Activated CD8-positive, alpha-beta T cell treated with anti-CD3 and anti-CD28 coated beads for 36 hours (primary cell): ENCODE measurements around the gene TADA2A. TPM values are rescaled to one million over a fixed set of nuclear protein-coding genes. Genes with fewer than 3 reads are reported as not detected.

ENCODE experiments used
- ATAC-seq: fragments of 200-7000 bp; cut with Tn5 transposase; one replicate; pipeline ENCODE4 v1.10.0; 2021; ENCODE audit warnings: mild to moderate bottlenecking, moderate library complexity
- CTCF ChIA-PET: fragments of 350-600 bp; sonication (Branson Sonifier 250); formaldehyde crosslinking; loops from one replicate; lab custom pipeline; 2021; ENCODE audit warnings: antibody characterized with exemption; lab: Charles Lee
- POLR2A ChIA-PET: fragments of 350-600 bp; sonication (Branson Sonifier 250); formaldehyde crosslinking; loops from one replicate; lab custom pipeline; 2021; ENCODE audit warnings: antibody characterized with exemption; lab: Charles Lee
- DNase-seq: peaks from one replicate; pipeline ENCODE4 v3.0.0-alpha.2; 2020
- H3K27ac Mint-ChIP-seq: one replicate; pipeline ENCODE4 v1.8.0; 2021; ENCODE audit warnings: mild to moderate bottlenecking, mixed read lengths
- H3K27me3 Mint-ChIP-seq: one replicate; pipeline ENCODE4 v1.8.0; 2021; ENCODE audit warnings: mixed read lengths
- H3K36me3 Mint-ChIP-seq: one replicate; pipeline ENCODE4 v1.8.0; 2021; ENCODE audit warnings: low read depth, mixed read lengths
- H3K4me1 Mint-ChIP-seq: one replicate; pipeline ENCODE4 v1.8.0; 2021; ENCODE audit warnings: low read depth, mixed read lengths
- H3K4me3 Mint-ChIP-seq: one replicate; pipeline ENCODE4 v1.8.0; 2021; ENCODE audit warnings: mild to moderate bottlenecking, moderate library complexity, mixed read lengths
- H3K9me3 Mint-ChIP-seq: one replicate; pipeline ENCODE4 v1.8.0; 2021; ENCODE audit warnings: mixed read lengths
- intact Hi-C: fragments of 100-400 bp; cut with micrococcal nuclease; formaldehyde crosslinking; loops from one replicate; pipeline ENCODE4 v1.10.0; 2022
- total RNA-seq, 2 experiments: library from RNA; stranded (reverse); gene quantifications; one replicate each; pipeline ENCODE4 v1.2.3, GENCODE V29; 2021
- TF ChIP-seq, protein P1 (sequence below): fragments of 200-600 bp; IDR thresholded peaks from one replicate; pipeline ENCODE4 v1.8.0; 2022; ENCODE audit warnings: antibody characterized with exemption, mild to moderate bottlenecking

Gene TADA2A
- total RNA-seq, 2 experiments from 2014 or later = 31.5 to 36.5 TPM

DNA sequence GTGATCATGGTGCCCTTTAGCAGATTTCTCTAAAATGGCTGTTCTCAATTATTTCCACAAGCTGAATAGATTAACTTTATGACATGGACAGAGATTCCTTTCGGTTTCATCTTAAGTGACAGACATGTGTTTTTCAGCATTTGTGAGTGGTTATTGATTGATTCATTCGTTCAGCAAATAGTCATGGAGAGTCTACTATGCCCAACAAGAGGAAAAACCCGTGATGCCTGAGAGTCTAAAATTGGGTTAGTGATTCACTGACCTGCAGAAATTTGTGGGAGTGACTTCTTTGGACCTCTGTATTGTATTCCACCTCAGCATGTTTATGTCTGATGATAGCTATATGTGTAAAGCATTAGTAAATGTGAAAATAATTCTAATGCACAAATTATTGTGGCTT, 55.0 kb downstream of the TADA2A start:
- intact Hi-C loops = no loop called here
- TF ChIP-seq, protein P1, sequence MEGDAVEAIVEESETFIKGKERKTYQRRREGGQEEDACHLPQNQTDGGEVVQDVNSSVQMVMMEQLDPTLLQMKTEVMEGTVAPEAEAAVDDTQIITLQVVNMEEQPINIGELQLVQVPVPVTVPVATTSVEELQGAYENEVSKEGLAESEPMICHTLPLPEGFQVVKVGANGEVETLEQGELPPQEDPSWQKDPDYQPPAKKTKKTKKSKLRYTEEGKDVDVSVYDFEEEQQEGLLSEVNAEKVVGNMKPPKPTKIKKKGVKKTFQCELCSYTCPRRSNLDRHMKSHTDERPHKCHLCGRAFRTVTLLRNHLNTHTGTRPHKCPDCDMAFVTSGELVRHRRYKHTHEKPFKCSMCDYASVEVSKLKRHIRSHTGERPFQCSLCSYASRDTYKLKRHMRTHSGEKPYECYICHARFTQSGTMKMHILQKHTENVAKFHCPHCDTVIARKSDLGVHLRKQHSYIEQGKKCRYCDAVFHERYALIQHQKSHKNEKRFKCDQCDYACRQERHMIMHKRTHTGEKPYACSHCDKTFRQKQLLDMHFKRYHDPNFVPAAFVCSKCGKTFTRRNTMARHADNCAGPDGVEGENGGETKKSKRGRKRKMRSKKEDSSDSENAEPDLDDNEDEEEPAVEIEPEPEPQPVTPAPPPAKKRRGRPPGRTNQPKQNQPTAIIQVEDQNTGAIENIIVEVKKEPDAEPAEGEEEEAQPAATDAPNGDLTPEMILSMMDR = no peak
- peaks cover 37% of the 10 kb centered on the region for H3K36me3 Mint-ChIP-seq
- H3K27me3 Mint-ChIP-seq = no peaks in the 10 kb centered on the region
- ChIA-PET POLR2A (interaction anchor here (1.0 kb wide), 1 partner anchor 9 kb away, joined by 3 read pairs; no protein-coding TSS in a partner anchor), CTCF (no interaction called here)
- H3K4me1 Mint-ChIP-seq = peaks cover 8% of the 10 kb centered on the region
- ATAC-seq (peak; percentile 39), DNase-seq (peak; percentile 6)
- H3K4me3 Mint-ChIP-seq = no peak overlapping the region
- H3K9me3 Mint-ChIP-seq = no peaks in the 10 kb centered on the region
- peak overlapping the region; percentile 44 for H3K27ac Mint-ChIP-seq

DNA sequence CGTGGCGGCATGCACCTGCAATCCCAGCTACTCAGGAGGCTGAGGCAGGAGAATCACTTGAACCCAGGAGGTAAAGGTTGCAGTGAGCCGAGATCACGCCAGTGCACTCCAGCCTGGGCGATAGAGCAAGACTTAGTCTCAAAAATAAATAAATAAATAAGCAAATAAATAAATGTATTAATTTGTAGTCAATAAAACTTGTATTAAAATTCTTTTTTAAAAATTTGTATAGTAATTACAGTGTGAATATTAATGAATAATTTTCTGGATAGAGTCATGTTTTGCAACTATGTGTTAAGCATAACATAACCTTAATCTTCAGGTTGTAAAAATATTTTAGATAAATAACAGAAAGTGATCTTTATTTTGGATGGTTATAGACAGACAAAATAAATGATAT, 55.8 kb downstream of the TADA2A start:
- peaks cover 40% of the 10 kb centered on the region for H3K36me3 Mint-ChIP-seq
- peaks cover 8% of the 10 kb centered on the region for H3K4me1 Mint-ChIP-seq
- DNase-seq = no peak
- H3K9me3 Mint-ChIP-seq = no peaks in the 10 kb centered on the region
- no peak overlapping the region for H3K27ac Mint-ChIP-seq
- TF ChIP-seq, protein P1 = no peak
- no peaks in the 10 kb centered on the region for H3K27me3 Mint-ChIP-seq
- ATAC-seq = no peak
- ChIA-PET POLR2A (interaction anchor here (0.6 kb wide), 1 partner anchor 19 kb away, joined by 3 read pairs; no protein-coding TSS in a partner anchor), CTCF (no interaction called here)
- intact Hi-C loops = no loop called here
- no peak overlapping the region for H3K4me3 Mint-ChIP-seq

DNA sequence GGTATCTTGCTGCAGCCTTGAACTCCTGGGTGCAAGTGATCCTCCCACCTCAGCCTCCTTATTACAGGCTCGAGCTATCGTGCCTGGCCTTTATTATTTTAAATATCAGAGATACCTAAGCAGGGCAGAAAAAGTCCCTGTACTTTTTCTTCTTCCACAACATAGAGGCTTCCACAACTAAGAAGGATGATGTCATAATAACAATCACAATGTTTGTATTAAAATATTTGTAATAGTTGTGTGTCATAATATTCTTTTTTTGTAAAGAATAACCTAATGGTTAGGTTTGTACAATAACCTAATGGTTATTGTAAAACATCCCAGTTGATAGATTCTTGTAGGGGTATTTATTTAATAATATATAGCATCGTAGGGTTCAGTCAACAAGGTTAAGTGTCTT, 56.4 kb downstream of the TADA2A start:
- TF ChIP-seq, protein P1 = no peak
- ATAC-seq (no peak), DNase-seq (no peak)
- H3K4me1 Mint-ChIP-seq = peaks cover 8% of the 10 kb centered on the region
- CTCF ChIA-PET = no interaction called here
- H3K27me3 Mint-ChIP-seq = no peaks in the 10 kb centered on the region
- intact Hi-C loops = no loop called here
- H3K27ac Mint-ChIP-seq = no peak overlapping the region
- H3K9me3 Mint-ChIP-seq = no peaks in the 10 kb centered on the region
- POLR2A ChIA-PET = no interaction called here
- H3K4me3 Mint-ChIP-seq = no peak overlapping the region
- H3K36me3 Mint-ChIP-seq = peaks cover 41% of the 10 kb centered on the region

GRCh38 chr17:37465069-37465616, 58.5 kb downstream of the TADA2A start:
- ATAC-seq (no peak), DNase-seq (no peak)
- Mint-ChIP-seq H3K36me3 (peaks cover 38% of the 10 kb centered on the region), H3K27me3 (no peaks in the 10 kb centered on the region), H3K4me3 (no peak overlapping the region), H3K4me1 (peaks cover 8% of the 10 kb centered on the region), H3K27ac (no peak overlapping the region), H3K9me3 (no peaks in the 10 kb centered on the region)
- ChIA-PET CTCF (interaction anchor here (1.3 kb wide), 1 partner anchor 92 kb away, joined by 6 read pairs; no protein-coding TSS in a partner anchor), POLR2A (no interaction called here)
- intact Hi-C loops = no loop called here
- TF ChIP-seq, protein P1 = no peak

DNA sequence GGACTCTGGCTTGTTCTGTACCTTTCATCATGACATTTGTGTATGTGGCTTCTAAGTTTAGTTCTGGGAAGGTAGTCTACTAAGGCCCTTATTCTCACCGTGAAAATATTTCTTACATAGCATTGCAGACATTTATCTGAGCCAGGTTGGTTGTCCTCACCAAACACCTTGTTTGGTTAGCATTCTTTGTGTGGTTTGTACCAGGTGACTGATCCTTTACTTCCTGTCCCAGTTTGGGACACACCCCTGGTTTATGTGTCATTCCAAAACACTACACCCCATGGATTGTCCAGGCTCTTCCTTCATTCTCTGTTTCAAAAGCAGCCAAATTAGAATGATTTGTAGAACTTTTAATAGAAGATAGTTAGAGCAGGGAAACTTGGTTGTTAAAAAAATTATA, 59.8 kb downstream of the TADA2A start:
- ChIA-PET POLR2A (no interaction called here), CTCF (no interaction called here)
- H3K27ac Mint-ChIP-seq = no peak overlapping the region
- peaks cover 3% of the 10 kb centered on the region for H3K4me1 Mint-ChIP-seq
- DNase-seq (no peak), ATAC-seq (no peak)
- H3K27me3 Mint-ChIP-seq = no peaks in the 10 kb centered on the region
- peaks cover 43% of the 10 kb centered on the region for H3K36me3 Mint-ChIP-seq
- H3K4me3 Mint-ChIP-seq = no peak overlapping the region
- TF ChIP-seq, protein P1 = no peak
- intact Hi-C loops = no loop called here
- H3K9me3 Mint-ChIP-seq = no peaks in the 10 kb centered on the region
